ENCODE data around the gene KLF17.

Gene KLF17

GRCh38 chr1:44118682-44119081 is at the start of gene KLF17:
Gene KLF17, plus strand, starts transcription at chr1:44118821. Its CDS starts 87 bp downstream, at chr1:44118908.
- no peak for DNase-seq (ENCODE audit: low read depth)

GRCh38 chr1:44071461-44071860 is 47.2 kb upstream of the KLF17 start:
- no peak for DNase-seq (ENCODE audit: low read depth)

GRCh38 chr1:44072204-44072603 is 46.4 kb upstream of the KLF17 start:
- no peak for DNase-seq (ENCODE audit: low read depth)

GRCh38 chr1:44072821-44073220 is 45.8 kb upstream of the KLF17 start:
- no peak for DNase-seq (ENCODE audit: low read depth)

- no peak for DNase-seq (ENCODE audit: low read depth)
Observed at GRCh38 chr1:44073528-44073927, 45.1 kb upstream of the KLF17 start.

GRCh38 chr1:44074415-44074814 is 44.2 kb upstream of the KLF17 start:
- no peak for DNase-seq (ENCODE audit: low read depth)

GRCh38 chr1:44076066-44076465 is 42.6 kb upstream of the KLF17 start:
- no peak for DNase-seq (ENCODE audit: low read depth)

GRCh38 chr1:44077421-44077820 is 41.2 kb upstream of the KLF17 start:
- no peak for DNase-seq (ENCODE audit: low read depth)

GRCh38 chr1:44078104-44078503 is 40.5 kb upstream of the KLF17 start:
- DNase-seq (ENCODE audit: low read depth) = no peak

GRCh38 chr1:44079566-44079965 is 39.1 kb upstream of the KLF17 start:
- no peak for DNase-seq (ENCODE audit: low read depth)

GRCh38 chr1:44084998-44085675 is 33.5 kb upstream of the KLF17 start:
- DNase-seq (ENCODE audit: low read depth) = no peak

GRCh38 chr1:44086692-44087474 is 31.7 kb upstream of the KLF17 start:
- DNase-seq (ENCODE audit: low read depth) = no peak

- DNase-seq (ENCODE audit: low read depth) = no peak
Observed at GRCh38 chr1:44089371-44090048, 29.1 kb upstream of the KLF17 start.

GRCh38 chr1:44090429-44091252 is 28.0 kb upstream of the KLF17 start:
- no peak for DNase-seq (ENCODE audit: low read depth)

GRCh38 chr1:44094047-44094446 is 24.6 kb upstream of the KLF17 start:
- no peak for DNase-seq (ENCODE audit: low read depth)

GRCh38 chr1:44100183-44100868 is 18.3 kb upstream of the KLF17 start:
- DNase-seq (ENCODE audit: low read depth) = no peak

GRCh38 chr1:44101328-44101727 is 17.3 kb upstream of the KLF17 start:
- DNase-seq (ENCODE audit: low read depth) = no peak

GRCh38 chr1:44103270-44104131 is 15.1 kb upstream of the KLF17 start:
- no peak for DNase-seq (ENCODE audit: low read depth)

- DNase-seq (ENCODE audit: low read depth) = no peak
Observed at GRCh38 chr1:44105810-44106209, 12.8 kb upstream of the KLF17 start.

GRCh38 chr1:44108241-44108640 is 10.4 kb upstream of the KLF17 start:
- no peak for DNase-seq (ENCODE audit: low read depth)

GRCh38 chr1:44108971-44109370 is 9.7 kb upstream of the KLF17 start:
- no peak for DNase-seq (ENCODE audit: low read depth)
